Tibial nerve (tissue), 4 donors: ENCODE data around the gene OR10A5.

Source experiments
- CTCF ChIP-seq, 5 experiments: fragments of 200-600 bp in 3 of 5; fragments of 450-650 bp in 2 of 5; sonication (generic) in 3 of 5; IDR thresholded peaks; one replicate each; pipeline ENCODE4 v1.5.1; 2016 to 2019; ENCODE audit warnings: antibody characterized with exemption in 5 of 5, mild to moderate bottlenecking in 3 of 5, moderate library complexity in 2 of 5
- EP300 ChIP-seq, 2 donors: sonication (generic); formaldehyde crosslinking; IDR thresholded peaks; one replicate each; pipeline ENCODE4 v1.6.1; 2017; ENCODE audit warnings: antibody characterized with exemption in 2 of 2, mild to moderate bottlenecking in 1 of 2

- TF ChIP-seq CTCF (IDR thresholded peaks at IDR 0.05) (no peak), EP300 (IDR thresholded peaks at IDR 0.05) (no peak)
Observed at GRCh38 chr11:6813656-6814055, 31.8 kb upstream of the OR10A5 start.
